ENCODE measurements around the gene APBB2. TPM values are rescaled to one million over a fixed set of nuclear protein-coding genes. Genes with fewer than 3 reads are reported as not detected.
A peak's percentile ranks its signal among the peaks of the same experiment; 100 is the strongest.

APBB2 gene
- total and polyA plus RNA-seq, 2 experiments from 2014 or later, result 35.8 to 74.8 TPM

DNA sequence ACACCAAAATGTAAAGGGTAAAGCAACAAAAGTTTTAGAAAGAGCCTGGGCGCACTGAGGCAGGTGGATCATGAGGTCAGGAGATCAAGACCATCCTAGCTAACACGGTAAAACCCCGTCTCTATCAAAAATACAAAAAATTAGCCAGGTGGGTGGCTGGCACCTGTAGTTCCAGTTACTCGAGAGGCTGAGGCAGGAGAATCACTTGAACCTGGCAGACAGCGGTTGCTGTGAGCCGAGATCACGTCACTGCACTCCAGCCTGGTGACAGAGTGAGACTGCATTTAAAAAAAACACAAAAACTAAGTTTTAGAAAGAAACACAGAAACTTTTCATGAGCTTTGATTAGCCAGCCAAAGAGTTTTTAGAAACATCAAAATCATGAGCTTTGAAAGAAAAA is 76.5 kb downstream of the APBB2 start (continued):
- TF ChIP-seq, protein P1, sequence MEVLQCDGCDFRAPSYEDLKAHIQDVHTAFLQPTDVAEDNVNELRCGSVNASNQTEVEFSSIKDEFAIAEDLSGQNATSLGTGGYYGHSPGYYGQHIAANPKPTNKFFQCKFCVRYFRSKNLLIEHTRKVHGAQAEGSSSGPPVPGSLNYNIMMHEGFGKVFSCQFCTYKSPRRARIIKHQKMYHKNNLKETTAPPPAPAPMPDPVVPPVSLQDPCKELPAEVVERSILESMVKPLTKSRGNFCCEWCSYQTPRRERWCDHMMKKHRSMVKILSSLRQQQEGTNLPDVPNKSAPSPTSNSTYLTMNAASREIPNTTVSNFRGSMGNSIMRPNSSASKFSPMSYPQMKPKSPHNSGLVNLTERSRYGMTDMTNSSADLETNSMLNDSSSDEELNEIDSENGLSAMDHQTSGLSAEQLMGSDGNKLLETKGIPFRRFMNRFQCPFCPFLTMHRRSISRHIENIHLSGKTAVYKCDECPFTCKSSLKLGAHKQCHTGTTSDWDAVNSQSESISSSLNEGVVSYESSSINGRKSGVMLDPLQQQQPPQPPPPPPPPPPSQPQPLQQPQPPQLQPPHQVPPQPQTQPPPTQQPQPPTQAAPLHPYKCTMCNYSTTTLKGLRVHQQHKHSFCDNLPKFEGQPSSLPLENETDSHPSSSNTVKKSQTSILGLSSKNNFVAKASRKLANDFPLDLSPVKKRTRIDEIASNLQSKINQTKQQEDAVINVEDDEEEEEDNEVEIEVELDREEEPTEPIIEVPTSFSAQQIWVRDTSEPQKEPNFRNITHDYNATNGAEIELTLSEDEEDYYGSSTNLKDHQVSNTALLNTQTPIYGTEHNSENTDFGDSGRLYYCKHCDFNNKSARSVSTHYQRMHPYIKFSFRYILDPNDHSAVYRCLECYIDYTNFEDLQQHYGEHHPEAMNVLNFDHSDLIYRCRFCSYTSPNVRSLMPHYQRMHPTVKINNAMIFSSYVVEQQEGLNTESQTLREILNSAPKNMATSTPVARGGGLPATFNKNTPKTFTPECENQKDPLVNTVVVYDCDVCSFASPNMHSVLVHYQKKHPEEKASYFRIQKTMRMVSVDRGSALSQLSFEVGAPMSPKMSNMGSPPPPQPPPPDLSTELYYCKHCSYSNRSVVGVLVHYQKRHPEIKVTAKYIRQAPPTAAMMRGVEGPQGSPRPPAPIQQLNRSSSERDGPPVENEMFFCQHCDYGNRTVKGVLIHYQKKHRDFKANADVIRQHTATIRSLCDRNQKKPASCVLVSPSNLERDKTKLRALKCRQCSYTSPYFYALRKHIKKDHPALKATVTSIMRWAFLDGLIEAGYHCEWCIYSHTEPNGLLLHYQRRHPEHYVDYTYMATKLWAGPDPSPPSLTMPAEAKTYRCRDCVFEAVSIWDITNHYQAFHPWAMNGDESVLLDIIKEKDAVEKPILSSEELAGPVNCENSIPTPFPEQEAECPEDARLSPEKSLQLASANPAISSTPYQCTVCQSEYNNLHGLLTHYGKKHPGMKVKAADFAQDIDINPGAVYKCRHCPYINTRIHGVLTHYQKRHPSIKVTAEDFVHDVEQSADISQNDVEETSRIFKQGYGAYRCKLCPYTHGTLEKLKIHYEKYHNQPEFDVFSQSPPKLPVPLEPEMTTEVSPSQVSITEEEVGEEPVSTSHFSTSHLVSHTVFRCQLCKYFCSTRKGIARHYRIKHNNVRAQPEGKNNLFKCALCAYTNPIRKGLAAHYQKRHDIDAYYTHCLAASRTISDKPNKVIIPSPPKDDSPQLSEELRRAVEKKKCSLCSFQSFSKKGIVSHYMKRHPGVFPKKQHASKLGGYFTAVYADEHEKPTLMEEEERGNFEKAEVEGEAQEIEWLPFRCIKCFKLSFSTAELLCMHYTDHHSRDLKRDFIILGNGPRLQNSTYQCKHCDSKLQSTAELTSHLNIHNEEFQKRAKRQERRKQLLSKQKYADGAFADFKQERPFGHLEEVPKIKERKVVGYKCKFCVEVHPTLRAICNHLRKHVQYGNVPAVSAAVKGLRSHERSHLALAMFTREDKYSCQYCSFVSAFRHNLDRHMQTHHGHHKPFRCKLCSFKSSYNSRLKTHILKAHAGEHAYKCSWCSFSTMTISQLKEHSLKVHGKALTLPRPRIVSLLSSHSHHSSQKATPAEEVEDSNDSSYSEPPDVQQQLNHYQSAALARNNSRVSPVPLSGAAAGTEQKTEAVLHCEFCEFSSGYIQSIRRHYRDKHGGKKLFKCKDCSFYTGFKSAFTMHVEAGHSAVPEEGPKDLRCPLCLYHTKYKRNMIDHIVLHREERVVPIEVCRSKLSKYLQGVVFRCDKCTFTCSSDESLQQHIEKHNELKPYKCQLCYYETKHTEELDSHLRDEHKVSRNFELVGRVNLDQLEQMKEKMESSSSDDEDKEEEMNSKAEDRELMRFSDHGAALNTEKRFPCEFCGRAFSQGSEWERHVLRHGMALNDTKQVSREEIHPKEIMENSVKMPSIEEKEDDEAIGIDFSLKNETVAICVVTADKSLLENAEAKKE (CRISPR knock-in tag; IDR thresholded peaks at IDR 0.05), result no peak
- TF ChIP-seq STAT1 (IDR thresholded peaks at IDR 0.05; ENCODE audit: unreplicated experiment), result no peak
- TF ChIP-seq, protein P2, sequence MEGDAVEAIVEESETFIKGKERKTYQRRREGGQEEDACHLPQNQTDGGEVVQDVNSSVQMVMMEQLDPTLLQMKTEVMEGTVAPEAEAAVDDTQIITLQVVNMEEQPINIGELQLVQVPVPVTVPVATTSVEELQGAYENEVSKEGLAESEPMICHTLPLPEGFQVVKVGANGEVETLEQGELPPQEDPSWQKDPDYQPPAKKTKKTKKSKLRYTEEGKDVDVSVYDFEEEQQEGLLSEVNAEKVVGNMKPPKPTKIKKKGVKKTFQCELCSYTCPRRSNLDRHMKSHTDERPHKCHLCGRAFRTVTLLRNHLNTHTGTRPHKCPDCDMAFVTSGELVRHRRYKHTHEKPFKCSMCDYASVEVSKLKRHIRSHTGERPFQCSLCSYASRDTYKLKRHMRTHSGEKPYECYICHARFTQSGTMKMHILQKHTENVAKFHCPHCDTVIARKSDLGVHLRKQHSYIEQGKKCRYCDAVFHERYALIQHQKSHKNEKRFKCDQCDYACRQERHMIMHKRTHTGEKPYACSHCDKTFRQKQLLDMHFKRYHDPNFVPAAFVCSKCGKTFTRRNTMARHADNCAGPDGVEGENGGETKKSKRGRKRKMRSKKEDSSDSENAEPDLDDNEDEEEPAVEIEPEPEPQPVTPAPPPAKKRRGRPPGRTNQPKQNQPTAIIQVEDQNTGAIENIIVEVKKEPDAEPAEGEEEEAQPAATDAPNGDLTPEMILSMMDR (conservative IDR thresholded peaks at IDR 0.05; ENCODE audit: low read depth in 2 of 2), result no peak
- TF ChIP-seq ZNF331 (CRISPR knock-in tag; IDR thresholded peaks at IDR 0.05; ENCODE audit: low read depth), result no peak
- TF ChIP-seq JUNB (IDR thresholded peaks at IDR 0.05; ENCODE audit: unreplicated experiment), result no peak
- TF ChIP-seq NANOG (IDR thresholded peaks at IDR 0.05; ENCODE audit: borderline replicate concordance), result no peak
- no peak for TF ChIP-seq POLR2AphosphoS5 (IDR thresholded peaks at IDR 0.05; ENCODE audit: low read depth)

DNA sequence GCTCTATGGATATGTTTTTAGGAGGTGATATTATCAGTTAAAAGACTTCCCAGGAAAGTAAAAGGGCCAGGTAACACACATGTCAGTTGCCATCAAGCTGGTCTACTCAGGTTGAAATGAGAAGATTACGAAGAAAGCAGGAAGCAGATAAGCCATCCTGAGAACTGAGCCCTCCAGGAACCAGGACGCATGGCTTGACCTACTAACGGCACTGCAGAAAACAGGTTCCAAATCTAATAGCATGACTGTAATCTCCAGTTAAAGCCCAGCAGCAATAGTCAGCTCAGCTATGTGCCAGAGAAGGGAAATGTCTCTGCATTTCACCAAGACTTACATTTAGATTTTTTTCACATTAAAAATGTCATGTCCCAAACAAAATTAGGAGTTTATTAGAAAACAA is 77.9 kb downstream of the APBB2 start:
- Histone ChIP-seq H3K79me2 (replicated peaks; ENCODE audit: insufficient read depth) (peaks cover 24% of the 10 kb centered on the region), H4K20me1 (replicated peaks; ENCODE audit: insufficient read depth) (no peaks in the 10 kb centered on the region), H3K27ac (ENCODE audit: low read depth) (peak overlapping the region; percentile 63), H3K9me2 (ENCODE audit: insufficient read depth) (no peaks in the 10 kb centered on the region), H2AFZ (no peak overlapping the region), H3K36me3 (ENCODE audit: insufficient read depth) (no peaks in the 10 kb centered on the region), H3K27me3 (ENCODE audit: insufficient read depth) (no peaks in the 10 kb centered on the region), H3F3A (replicated peaks; ENCODE audit: low read depth) (no peaks in the 10 kb centered on the region), H3K4me1 (ENCODE audit: insufficient read depth) (peaks cover 45% of the 10 kb centered on the region), H3K4me2 (no peak overlapping the region), H3K4me3 (no peak overlapping the region)
- no peak for DNase-seq (ENCODE audit: low spot score)
- Mint-ChIP-seq H3K4me3 (no peak overlapping the region), H3K36me3 (ENCODE audit: low read depth) (peaks cover 5% of the 10 kb centered on the region), H3K27me3 (ENCODE audit: insufficient read depth, low read depth, poor library complexity) (no peaks in the 10 kb centered on the region), H3K9me3 (no peaks in the 10 kb centered on the region), H3K4me1 (peaks cover 47% of the 10 kb centered on the region), H3K27ac (0 out of 2 replicates have a peak overlapping the region, but pooled peaks have one; percentile 3)
- no peak; the same call in 2 of the 3 replicates for ATAC-seq
- TF ChIP-seq, protein P2 (conservative IDR thresholded peaks at IDR 0.05; ENCODE audit: low read depth in 2 of 2), result no peak
